Frontal cortex (tissue), 4 donors: ENCODE results near the gene RRP36. TPM values are rescaled to one million over a fixed set of nuclear protein-coding genes. Genes with fewer than 3 reads are reported as not detected.

Experiments
- DNase-seq, 2 donors: peaks; one replicate each; pipeline ENCODE4 v3.0.0; 2012; ENCODE audit warnings: low spot score in 2 of 2
- FAIRE-seq: peaks from 2 replicates; lab custom pipeline; 2012; peaks lifted over from hg19 to GRCh38; lab: Jason Lieb, UNC
- total RNA-seq: library from RNA; depleted of rRNA; stranded (reverse); fragments of >200 nt; gene quantifications from one replicate; pipeline ENCODE4 v1.2.3, GENCODE V29; 2014
- donor health status: control.
- donor health status: control.
- donor health status: control.

RRP36 gene
- total RNA-seq, 1 donor from 2014 or later, result 60.3 TPM

DNA sequence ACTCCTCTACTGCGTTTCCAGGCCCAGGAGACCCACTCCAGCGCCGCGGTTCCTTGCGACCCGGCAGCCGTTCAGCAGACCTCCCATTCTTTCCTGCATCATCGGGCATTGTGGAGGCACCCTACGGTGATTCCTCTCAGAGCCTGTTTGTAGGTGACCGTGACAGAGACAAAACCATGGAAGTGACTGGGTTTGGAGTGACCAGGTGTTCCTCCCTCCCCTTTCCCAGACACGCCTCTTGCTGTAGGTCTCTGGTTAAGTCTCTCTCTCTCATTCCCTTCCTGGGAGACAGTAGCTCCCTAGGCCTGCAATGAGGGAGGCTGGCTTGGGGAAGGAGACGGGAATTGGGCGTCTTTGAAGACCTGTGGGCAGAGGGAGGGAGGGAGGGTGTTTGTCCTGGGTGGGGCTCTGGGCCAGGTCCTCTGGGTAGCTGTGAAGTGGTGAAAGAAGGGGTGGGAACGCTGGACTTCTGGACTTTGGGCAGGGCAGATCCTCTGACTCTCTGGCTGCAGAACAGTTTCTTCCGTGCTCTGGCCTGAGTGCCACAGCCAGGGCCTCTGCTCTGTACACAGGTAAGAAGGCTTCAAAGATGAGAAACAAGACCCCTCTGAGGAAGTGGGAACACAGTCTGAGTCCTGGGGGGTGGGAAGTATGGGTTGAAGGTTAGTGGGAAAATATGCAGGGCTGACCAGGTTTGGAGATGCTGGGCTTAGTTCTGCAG lies 38.8 kb downstream of the RRP36 start:
- no peak for DNase-seq
- FAIRE-seq, result no peak

DNA sequence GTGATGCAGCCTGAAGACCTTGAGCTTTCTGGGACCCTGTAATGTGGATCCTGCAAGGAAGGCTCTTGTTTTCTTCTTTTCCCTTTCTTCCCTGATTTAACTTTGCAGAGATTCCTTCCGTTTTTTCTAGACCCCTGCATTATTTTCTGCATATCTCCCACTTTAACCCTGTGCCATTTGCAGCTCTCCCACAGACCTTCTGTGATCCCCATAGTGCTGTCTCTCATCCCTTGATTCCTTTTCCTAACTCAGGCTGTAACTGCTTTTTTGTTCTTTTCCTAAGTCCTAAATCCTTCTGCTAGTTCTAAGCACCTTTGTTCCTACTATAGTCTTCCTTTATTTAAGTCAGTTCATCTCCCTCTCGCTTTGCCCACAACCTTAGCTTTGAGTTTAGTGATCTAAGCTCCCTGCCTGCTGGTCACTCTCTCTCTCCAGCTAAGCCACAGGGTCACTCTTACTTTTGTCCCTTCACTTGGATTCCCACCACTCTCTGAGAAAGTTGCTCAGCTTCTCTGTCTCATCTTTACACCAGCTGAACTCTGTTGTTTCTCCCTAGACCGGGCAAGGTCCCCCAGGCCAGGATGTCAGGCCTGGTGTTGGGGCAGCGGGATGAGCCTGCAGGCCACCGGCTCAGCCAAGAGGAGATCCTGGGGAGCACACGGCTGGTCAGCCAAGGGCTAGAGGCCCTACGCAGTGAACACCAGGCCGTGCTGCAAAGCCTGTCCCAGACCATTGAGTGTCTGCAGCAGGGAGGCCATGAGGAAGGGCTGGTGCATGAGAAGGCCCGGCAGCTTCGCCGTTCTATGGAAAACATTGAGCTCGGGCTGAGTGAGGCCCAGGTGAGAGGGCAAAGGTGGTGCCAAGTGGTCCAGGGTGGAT lies 39.6 kb downstream of the RRP36 start:
- DNase-seq, result no peak
- FAIRE-seq, result no peak

DNA sequence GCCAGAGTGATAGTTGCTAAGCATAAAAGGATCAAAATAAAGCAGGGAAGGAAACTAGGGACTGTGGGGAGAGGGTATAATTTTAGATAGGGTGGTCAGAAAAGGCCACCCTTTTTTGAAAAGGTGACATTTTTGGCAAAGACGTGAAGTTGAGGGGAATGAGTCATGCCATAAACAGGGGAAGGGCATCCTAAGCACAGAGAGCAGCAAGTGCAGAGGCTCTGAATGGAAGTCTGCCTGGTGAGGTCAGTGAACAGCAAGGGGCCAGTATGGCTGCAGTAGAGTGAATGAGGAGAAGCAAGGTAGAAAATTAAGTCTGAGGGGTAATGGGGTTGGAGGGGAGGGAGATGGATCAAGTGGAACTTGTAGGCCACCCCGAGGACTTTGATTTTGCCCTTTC lies 40.4 kb downstream of the RRP36 start:
- FAIRE-seq, result no peak

DNA sequence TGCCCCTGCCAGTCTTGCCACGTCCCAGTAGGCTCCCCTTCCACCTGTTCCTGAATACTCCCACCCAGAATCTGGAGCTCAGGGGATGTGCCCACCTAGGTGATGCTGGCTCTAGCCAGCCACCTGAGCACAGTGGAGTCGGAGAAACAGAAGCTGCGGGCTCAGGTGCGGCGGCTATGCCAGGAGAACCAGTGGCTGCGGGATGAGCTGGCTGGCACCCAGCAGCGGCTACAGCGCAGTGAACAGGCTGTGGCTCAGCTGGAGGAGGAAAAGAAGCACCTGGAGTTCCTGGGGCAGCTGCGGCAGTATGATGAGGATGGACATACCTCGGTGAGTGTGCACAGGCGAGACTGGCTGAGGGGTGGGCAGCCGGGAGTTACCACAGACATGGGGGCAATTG lies 41.4 kb downstream of the RRP36 start:
- DNase-seq, result no peak
- FAIRE-seq, result no peak

More for the DNA sequence above, 40.4 kb downstream of the RRP36 start:
- no peak for DNase-seq

DNA sequence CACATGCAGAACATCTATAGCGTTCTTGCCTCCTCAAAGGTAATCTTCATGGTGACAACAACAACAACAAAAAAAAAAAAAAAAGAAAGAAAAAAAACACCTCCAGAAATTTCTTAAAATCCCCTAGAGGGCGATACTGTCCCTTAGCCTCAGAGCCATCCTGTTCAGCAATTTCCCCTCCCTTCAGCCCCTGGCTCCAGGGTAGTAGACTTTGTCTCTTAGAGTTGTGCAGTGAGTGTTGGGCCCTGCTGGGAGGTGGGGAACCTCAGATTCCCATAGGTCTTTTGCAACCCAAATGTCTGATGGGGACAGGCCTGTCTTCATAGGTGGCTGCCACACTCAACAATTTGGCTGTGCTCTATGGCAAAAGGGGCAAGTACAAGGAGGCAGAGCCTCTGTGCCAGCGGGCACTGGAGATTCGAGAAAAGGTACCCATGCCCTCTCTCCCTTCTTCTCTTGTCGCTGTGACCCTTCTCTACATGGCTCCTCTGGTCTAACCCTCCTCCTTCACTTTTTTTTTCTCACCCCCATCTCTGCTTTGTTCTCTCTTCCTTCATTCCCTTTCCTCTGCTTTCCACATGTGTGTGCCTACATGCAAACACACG lies 48.7 kb downstream of the RRP36 start:
- FAIRE-seq (no peak), DNase-seq (peak in 1 of 2 donors; percentile 48)

DNA sequence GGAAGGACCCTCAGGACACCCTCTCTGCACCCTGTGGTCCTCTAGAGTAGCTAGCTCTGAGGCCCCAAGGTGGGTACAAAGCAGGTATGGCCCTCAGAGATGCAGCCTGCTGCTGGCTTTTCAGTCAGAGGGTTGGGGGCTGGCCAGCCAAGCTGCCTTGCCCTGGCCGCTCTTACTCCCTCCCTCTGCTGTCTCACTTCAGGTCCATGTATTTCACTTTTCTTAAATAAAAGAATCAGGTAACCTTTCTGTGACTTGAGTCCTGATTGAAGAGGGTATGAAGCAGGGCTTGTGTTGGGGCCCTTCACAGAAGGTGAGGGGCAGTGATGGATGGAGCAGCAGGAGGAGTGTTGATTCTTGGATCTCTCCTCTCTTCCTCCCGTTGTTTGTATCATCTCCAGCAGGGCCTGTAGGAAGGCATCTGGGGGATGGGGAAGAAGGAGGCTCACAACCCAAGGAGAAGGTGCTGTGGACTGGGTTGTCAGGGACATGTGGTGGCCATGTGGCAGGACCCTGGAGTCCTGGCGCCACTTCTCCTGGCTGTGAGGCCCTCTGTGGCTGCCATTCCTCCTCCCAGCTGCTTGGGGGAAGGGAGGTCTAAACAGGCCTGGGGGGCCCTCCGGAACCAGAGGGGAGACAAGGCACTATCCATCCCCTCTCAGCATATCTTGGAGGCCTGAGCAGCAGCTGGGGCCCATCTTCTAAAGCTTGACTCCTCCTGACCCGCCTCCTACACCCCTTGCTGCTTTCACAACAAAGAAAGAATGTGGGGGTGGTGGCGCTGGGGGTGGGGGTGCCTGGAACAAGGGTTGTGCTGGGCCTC lies 53.6 kb downstream of the RRP36 start:
- DNase-seq (no peak), FAIRE-seq (no peak)

DNA sequence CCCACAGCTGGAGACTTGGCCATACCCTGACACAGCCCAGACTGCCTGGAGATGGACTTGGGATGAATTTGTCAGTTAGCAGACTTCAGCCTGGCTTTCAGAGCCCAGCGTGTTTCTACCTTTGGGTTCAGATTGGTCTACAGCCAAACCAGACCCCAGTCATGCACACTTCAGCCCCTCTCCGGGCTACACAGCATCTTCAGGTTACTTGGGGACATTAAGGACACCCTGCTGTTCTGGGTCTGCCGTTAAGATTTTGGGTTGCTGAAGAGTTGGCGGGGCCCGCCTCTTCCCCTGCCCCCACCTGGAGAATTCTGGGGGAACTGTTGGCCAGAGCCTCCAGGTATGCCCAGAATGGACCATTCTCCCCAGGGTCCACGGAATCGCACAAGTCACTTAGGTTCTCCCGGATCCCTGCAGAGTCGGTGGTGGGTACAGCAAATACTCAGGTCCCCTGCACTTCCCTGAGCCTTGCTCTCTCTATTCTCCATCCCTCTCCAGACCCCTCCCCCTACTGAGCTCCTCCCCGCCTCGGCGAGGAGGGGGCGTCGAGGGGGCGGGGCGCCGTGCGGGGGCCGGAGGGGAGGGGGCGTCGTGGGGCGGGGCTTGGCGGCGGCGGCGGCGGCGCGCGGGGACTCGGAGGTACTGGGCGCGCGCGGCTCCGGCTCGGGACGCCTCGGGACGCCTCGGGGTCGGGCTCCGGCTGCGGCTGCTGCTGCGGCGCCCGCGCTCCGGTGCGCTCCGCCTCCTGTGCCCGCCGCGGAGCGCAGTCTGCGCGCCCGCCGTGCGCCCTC lies 54.4 kb downstream of the RRP36 start, which contains the start of gene PTK7:
TSS of gene PTK7 (plus strand) at position 645 of the 794 bp plus-strand sequence. CDS start 175 bp downstream, outside the sequence.
- FAIRE-seq (no peak), DNase-seq (peak; percentile 48 to 60)

DNA sequence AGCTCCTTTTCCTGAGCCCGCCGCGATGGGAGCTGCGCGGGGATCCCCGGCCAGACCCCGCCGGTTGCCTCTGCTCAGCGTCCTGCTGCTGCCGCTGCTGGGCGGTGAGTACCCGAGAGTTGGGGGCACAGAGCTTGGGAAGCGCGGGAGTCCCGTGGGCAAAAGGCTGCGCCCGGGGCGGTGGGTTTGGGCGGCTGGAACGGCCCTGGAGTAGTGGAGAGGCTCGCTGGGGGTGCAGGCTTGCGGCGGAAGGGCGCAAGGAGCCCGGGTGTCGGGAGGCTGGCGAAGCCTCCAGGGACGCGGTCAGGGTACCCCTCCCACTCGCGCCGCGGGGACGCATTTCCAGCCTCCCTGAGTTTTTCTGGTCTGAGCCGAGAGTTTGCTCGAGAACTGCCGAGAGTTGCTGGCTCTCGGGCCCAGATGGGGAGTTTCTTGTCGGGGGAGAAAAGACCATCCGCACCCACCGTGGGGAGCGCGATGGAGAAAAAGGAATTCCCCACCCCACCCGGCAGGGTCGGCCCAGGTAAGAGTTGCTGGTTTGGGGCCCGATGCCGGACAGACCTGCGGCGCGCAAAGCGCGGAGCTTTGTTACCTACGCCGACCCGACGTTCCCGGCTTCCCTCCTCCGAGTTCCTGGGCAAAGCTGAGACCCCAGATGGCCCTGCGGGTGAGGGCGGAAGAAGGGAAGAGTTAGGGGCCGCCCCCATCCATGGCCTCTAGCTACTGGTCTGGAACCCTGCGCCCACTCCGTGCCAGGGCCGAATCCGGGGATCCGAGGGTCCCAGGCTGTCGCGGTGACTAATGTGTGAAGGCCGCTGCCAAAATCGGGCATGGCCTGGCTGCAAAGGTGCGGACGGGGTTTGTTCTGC lies 55.3 kb downstream of the RRP36 start:
- DNase-seq (no peak), FAIRE-seq (no peak)

DNA sequence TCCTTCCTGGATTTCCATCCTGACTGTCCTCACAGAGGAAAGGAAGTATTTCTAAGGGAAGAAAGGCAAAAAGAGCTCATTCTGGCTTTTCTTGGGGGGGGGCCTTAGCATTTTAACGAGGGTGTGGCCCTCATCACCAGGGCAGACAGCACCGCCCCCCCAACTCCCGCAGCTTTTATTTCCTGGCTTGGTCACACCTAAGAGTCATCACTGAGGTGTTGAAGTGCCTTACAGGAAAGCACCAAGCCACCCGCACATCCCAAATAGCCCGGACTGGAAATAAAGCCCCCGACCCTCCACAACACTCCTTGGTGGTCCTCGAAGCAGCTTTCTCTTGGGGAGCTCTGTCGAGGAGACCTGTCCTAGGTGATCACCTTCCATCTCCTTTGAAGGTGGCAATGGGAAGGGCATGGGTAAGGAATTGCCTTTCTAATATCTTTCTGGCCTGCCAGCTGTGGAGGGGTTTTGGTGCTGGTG lies 55.9 kb downstream of the RRP36 start:
- FAIRE-seq (no peak), DNase-seq (no peak)

DNA sequence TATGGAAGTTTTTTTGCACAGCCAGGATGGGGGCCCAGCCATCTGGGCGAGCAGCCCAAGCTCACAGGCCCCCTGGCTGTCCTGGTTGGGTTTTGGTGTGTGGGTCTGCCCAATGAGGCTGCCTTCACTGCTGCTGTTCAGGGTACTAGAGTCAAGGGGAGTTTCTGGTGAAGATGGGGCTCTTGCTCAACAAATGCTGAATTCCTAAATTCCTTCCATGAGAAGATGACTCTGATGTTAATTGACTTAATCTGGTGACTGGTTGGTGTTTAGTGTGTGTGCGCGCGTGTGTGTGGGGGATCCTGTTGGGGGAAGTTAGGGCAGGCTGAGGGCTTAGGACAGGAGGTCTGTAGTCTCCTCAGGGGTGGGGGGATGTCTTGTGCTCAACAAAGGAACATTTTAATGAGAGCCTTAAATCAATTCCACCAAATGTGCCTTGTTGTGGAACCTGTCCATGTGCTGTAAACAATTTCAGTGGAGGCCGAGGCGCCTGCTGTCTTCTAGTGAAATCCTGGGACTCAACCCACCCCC lies 56.6 kb downstream of the RRP36 start:
- DNase-seq, result no peak
- no peak for FAIRE-seq

DNA sequence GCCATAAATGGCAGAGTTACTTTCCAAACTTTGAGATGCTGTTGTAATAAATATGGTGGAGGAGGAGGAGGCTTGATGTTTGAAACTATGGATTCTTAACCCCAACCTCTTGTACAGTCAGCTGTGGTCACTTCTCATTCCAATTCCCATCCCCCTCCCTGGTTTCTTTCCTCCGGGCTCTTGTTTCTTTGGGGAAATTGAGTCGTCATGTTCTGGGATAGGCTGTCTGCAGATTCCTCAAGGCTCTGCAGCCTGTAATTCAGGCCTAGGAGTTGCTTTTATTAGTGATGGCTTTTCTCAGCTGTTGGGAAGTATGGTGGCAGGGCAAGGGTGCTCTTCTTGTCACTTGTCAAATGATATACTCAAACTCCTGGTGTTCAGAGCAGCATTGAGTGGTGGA lies 57.3 kb downstream of the RRP36 start:
- DNase-seq (no peak), FAIRE-seq (no peak)

Other genes starting within 250 kb of the RRP36 start
- gene BICRAL, start 239.6 kb upstream of the RRP36 start, total RNA-seq, result 23.2 TPM
- 157 TPM for gene RPL7L1, start 142.0 kb upstream of the RRP36 start, total RNA-seq
- not detected for gene PTCRA, start 105.6 kb upstream of the RRP36 start, total RNA-seq
- 14.7 TPM for gene CNPY3, start 92.1 kb upstream of the RRP36 start, total RNA-seq
- not detected for gene GNMT, start 60.9 kb upstream of the RRP36 start, total RNA-seq
- gene PEX6, start 42.4 kb upstream of the RRP36 start, total RNA-seq, result 25.3 TPM
- gene PPP2R5D, start 37.1 kb upstream of the RRP36 start, total RNA-seq, result 37.5 TPM
- 31.4 TPM for gene MEA1, start 7.7 kb upstream of the RRP36 start, total RNA-seq
- 164 TPM for gene KLHDC3, start 7.4 kb upstream of the RRP36 start, total RNA-seq
- gene CUL7, start 32.2 kb downstream of the RRP36 start, total RNA-seq, result 12.6 TPM
- gene MRPL2, start 37.8 kb downstream of the RRP36 start, total RNA-seq, result 8.2 TPM
- 18.8 TPM for gene KLC4, start 38.0 kb downstream of the RRP36 start, total RNA-seq
- 16.7 TPM for gene PTK7, start 54.7 kb downstream of the RRP36 start, total RNA-seq
- gene SRF, start 149.6 kb downstream of the RRP36 start, total RNA-seq, result 9.8 TPM
- gene CUL9, start 160.6 kb downstream of the RRP36 start, total RNA-seq, result 22.0 TPM
- 13.9 TPM for gene DNPH1, start 207.9 kb downstream of the RRP36 start, total RNA-seq
- 9.8 TPM for gene TTBK1, start 221.9 kb downstream of the RRP36 start, total RNA-seq